ENCODE results near the gene CD9.

GRCh38 chr12:6228535-6229223 is 28.5 kb downstream of the CD9 start:
- TF ChIP-seq POLR2A (IDR thresholded peaks at IDR 0.05; ENCODE audit: control extremely low read depth in 1 of 2, low read depth in 2 of 2, low read length in 2 of 2) = no peak
- TF ChIP-seq NRF1 (IDR thresholded peaks at IDR 0.05; ENCODE audit: low read depth, low read length) = no peak
- TF ChIP-seq JUND (IDR thresholded peaks at IDR 0.05; ENCODE audit: low read length) = no peak
- no peak for TF ChIP-seq JUN (IDR thresholded peaks at IDR 0.05; ENCODE audit: low read depth, low read length)

Measured in H1 (cell line).